ENCODE measurements around the gene HYI. TPM values are rescaled to one million over a fixed set of nuclear protein-coding genes. Genes with fewer than 3 reads are reported as not detected.
"Not testable (repeated sequence)": the region's sequence is repeated elsewhere in the genome, so short reads cannot be mapped to it uniquely, and the experiment has no call there.

The HYI gene
- total RNA-seq, 1 experiment from 2014 or later: 43.5 TPM

- Histone ChIP-seq H3K79me2 (ENCODE audit: low read depth) (no peaks in the 10 kb centered on the region), H3K4me2 (no peak overlapping the region), H3K9me3 (ENCODE audit: insufficient read depth, low read depth) (no peaks in the 10 kb centered on the region), H3K27ac (0 out of 2 replicates have a peak overlapping the region, but pooled peaks have one; percentile 17), H2AFZ (no peak overlapping the region), H3K36me3 (ENCODE audit: low read depth) (no peaks in the 10 kb centered on the region), H3K4me3 (no peak overlapping the region), H3K4me1 (replicated peaks; ENCODE audit: insufficient read depth) (peaks cover 56% of the 10 kb centered on the region), H3K27me3 (ENCODE audit: insufficient read depth, low read depth) (no peaks in the 10 kb centered on the region), H4K20me1 (ENCODE audit: insufficient read depth) (no peaks in the 10 kb centered on the region), H3K9me2 (ENCODE audit: insufficient read depth) (no peaks in the 10 kb centered on the region), H3F3A (ENCODE audit: insufficient read depth, low read depth) (peaks cover 29% of the 10 kb centered on the region)
- no peak for DNase-seq
- ChIA-PET POLR2A (ENCODE audit: unreplicated experiment) (no interaction called here), CTCF (no interaction called here)
- intact Hi-C loops (cut with micrococcal nuclease; ENCODE audit: unreplicated experiment): no loop called here
- no TSS peak for BruUV-seq (replicated peaks)
- TF ChIP-seq, protein P1, sequence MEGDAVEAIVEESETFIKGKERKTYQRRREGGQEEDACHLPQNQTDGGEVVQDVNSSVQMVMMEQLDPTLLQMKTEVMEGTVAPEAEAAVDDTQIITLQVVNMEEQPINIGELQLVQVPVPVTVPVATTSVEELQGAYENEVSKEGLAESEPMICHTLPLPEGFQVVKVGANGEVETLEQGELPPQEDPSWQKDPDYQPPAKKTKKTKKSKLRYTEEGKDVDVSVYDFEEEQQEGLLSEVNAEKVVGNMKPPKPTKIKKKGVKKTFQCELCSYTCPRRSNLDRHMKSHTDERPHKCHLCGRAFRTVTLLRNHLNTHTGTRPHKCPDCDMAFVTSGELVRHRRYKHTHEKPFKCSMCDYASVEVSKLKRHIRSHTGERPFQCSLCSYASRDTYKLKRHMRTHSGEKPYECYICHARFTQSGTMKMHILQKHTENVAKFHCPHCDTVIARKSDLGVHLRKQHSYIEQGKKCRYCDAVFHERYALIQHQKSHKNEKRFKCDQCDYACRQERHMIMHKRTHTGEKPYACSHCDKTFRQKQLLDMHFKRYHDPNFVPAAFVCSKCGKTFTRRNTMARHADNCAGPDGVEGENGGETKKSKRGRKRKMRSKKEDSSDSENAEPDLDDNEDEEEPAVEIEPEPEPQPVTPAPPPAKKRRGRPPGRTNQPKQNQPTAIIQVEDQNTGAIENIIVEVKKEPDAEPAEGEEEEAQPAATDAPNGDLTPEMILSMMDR (conservative IDR thresholded peaks at IDR 0.05): no peak
- no peak for TF ChIP-seq EZH2 (IDR thresholded peaks at IDR 0.05; ENCODE audit: low read depth)
These were observed 24.0 kb upstream of the HYI start for GRCh38 chr1:43477716-43478115.

- H3K9me2 ChIP-seq (ENCODE audit: insufficient read depth); CTCF ChIA-PET; H4K20me1 ChIP-seq (ENCODE audit: insufficient read depth); H3K79me2 ChIP-seq (ENCODE audit: low read depth); H3K36me3 ChIP-seq (ENCODE audit: low read depth); H3K27me3 ChIP-seq (ENCODE audit: insufficient read depth, low read depth); H3K9me3 ChIP-seq (ENCODE audit: insufficient read depth, low read depth); H2AFZ ChIP-seq; H3K4me3 ChIP-seq: not testable (repeated sequence)
- Histone ChIP-seq H3F3A (ENCODE audit: insufficient read depth, low read depth) (peaks cover 40% of the 10 kb centered on the region), H3K27ac (peak overlapping the region; percentile 66), H3K4me2 (peak overlapping the region; percentile 51), H3K4me1 (replicated peaks; ENCODE audit: insufficient read depth) (peaks cover 68% of the 10 kb centered on the region)
- POLR2A ChIA-PET (ENCODE audit: unreplicated experiment): interaction anchor here (0.6 kb wide), 1 partner anchor 21 kb away, joined by 4 read pairs; no protein-coding TSS in a partner anchor
- BruUV-seq (replicated peaks): TSS peak; percentile 88
- DNase-seq: peak; percentile 53 to 81
- intact Hi-C loops (cut with micrococcal nuclease; ENCODE audit: unreplicated experiment): loop anchor here (1.0 kb wide), 1 partner anchor 47 kb away; no protein-coding TSS in a partner anchor
These were observed 22.1 kb upstream of the HYI start for GRCh38 chr1:43475611-43476401.

DNA sequence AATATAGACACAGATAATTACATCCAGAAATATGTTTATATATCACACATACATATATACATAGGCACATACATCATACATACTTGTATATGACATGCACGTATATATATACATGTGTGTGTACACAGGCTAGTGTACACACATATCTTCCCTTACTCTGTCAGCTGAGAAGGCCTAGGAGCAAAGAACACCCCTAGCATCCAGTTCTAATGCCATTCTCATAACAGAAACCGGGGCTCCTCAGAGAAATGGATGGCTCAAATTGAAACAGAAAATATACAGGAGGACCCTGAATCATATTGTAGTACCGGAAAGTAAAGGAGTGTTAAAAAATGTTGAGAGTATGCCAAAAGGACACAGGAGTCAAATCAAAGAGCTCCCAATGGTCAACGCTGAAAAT, 19.7 kb upstream of the HYI start:
- CTCF ChIA-PET: no interaction called here
- H3K27ac ChIP-seq: peak overlapping the region; percentile 68
- DNase-seq: no peak
- H3K9me3 ChIP-seq (ENCODE audit: insufficient read depth, low read depth): no peaks in the 10 kb centered on the region
- POLR2A ChIA-PET (ENCODE audit: unreplicated experiment): interaction anchor here (0.5 to 0.6 kb wide), 2 partner anchors 19 to 56 kb away, joined by 3 to 7 read pairs; no protein-coding TSS in a partner anchor
- H2AFZ ChIP-seq: no peak overlapping the region
- peaks cover 68% of the 10 kb centered on the region for H3K4me1 ChIP-seq (replicated peaks; ENCODE audit: insufficient read depth)
- BruUV-seq (replicated peaks): no TSS peak
- no peaks in the 10 kb centered on the region for H3K27me3 ChIP-seq (ENCODE audit: insufficient read depth, low read depth)
- peaks cover 40% of the 10 kb centered on the region for H3F3A ChIP-seq (ENCODE audit: insufficient read depth, low read depth)
- no peaks in the 10 kb centered on the region for H4K20me1 ChIP-seq (ENCODE audit: insufficient read depth)
- no peaks in the 10 kb centered on the region for H3K36me3 ChIP-seq (ENCODE audit: low read depth)
- peak overlapping the region; percentile 35 for H3K4me2 ChIP-seq
- intact Hi-C loops (cut with micrococcal nuclease; ENCODE audit: unreplicated experiment): loop anchor here (2.0 kb wide), 1 partner anchor 49 kb away; no protein-coding TSS in a partner anchor
- H3K4me3 ChIP-seq: no peak overlapping the region
- no peaks in the 10 kb centered on the region for H3K79me2 ChIP-seq (ENCODE audit: low read depth)
- TF ChIP-seq EZH2 (IDR thresholded peaks at IDR 0.05; ENCODE audit: low read depth): no peak
- TF ChIP-seq, protein P1 (conservative IDR thresholded peaks at IDR 0.05): no peak
- no peaks in the 10 kb centered on the region for H3K9me2 ChIP-seq (ENCODE audit: insufficient read depth)

- peaks cover 37% of the 10 kb centered on the region for H3F3A ChIP-seq (ENCODE audit: insufficient read depth, low read depth)
- TSS peak; percentile 74 for BruUV-seq (replicated peaks)
- H3K36me3 ChIP-seq (ENCODE audit: low read depth); H3K79me2 ChIP-seq (ENCODE audit: low read depth); H3K27me3 ChIP-seq (ENCODE audit: insufficient read depth, low read depth); CTCF ChIA-PET; H2AFZ ChIP-seq; H3K9me2 ChIP-seq (ENCODE audit: insufficient read depth); H3K9me3 ChIP-seq (ENCODE audit: insufficient read depth, low read depth); H4K20me1 ChIP-seq (ENCODE audit: insufficient read depth); H3K4me3 ChIP-seq: not testable (repeated sequence)
- POLR2A ChIA-PET (ENCODE audit: unreplicated experiment): interaction anchor here (0.5 kb wide), 1 partner anchor 57 kb away, joined by 3 read pairs; no protein-coding TSS in a partner anchor
- DNase-seq: peak; percentile 67 to 88
- H3K27ac ChIP-seq: peak overlapping the region; percentile 68
- H3K4me1 ChIP-seq (replicated peaks; ENCODE audit: insufficient read depth): peaks cover 62% of the 10 kb centered on the region
- peak overlapping the region; percentile 35 for H3K4me2 ChIP-seq
- intact Hi-C loops (cut with micrococcal nuclease; ENCODE audit: unreplicated experiment): loop anchor here (1.0 to 2.0 kb wide), 2 partner anchors 38 to 50 kb away; no protein-coding TSS in a partner anchor
These were observed 18.9 kb upstream of the HYI start for GRCh38 chr1:43472463-43473151.

Measured in PC-9 (cell line).